Measurements from ENCODE around the gene BHLHA15.

The BHLHA15 gene

DNA sequence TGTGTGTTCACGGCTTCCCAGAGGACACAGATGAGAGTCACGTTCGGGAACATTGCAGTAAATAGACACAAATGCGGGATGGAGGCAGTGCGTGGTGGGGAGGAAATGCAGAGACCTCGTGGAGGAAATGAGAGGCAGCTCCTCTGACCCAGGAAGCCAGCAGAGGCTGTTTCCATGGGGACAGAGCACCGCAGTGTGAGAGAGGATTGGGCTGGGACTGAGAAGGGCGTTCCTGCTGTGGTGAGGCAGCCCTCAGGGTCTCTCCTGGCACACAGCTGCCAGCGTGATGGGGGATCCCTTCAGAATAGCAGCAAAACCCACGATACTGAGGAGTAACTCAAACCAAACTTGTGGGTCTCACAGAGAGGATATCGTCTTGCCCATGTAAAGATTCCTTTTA is 21.7 kb upstream of the BHLHA15 start:
- no peak for DNase-seq

DNA sequence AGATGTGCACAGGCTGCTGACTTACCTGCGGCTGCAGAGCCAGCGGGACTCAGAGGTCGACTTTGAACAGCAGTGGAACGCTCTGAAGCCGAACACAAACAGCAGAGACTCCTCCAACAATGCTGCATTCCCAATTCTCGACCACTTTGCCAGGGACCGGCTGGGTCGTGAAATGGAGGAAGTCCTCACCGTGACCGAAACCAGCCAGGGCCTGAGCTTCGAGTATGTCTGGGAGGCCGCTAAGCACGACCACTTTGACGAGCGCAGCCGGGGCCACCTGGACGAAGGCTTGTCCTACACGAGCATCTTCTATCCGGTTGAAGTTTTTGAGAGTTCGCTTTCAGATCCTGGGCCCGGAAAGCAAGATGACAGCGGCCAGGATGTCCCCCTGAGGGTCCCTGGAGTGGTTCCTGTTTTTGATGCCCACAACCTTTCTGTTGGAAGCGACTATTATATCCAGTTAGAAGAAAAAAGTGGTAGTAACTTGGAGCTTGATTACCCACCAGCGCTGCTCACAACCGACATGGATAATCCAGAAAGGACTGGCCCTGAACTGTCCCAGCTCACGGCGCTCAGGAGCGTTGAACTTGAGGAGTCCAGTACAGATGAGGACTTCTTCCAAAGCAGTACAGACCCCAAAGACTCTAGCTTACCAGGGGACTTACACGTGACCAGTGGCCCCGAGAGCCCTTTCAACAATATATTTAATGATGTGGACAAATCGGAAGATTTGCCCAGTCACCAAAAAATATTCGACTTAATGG is 19.4 kb upstream of the BHLHA15 start:
- DNase-seq = no peak

DNA sequence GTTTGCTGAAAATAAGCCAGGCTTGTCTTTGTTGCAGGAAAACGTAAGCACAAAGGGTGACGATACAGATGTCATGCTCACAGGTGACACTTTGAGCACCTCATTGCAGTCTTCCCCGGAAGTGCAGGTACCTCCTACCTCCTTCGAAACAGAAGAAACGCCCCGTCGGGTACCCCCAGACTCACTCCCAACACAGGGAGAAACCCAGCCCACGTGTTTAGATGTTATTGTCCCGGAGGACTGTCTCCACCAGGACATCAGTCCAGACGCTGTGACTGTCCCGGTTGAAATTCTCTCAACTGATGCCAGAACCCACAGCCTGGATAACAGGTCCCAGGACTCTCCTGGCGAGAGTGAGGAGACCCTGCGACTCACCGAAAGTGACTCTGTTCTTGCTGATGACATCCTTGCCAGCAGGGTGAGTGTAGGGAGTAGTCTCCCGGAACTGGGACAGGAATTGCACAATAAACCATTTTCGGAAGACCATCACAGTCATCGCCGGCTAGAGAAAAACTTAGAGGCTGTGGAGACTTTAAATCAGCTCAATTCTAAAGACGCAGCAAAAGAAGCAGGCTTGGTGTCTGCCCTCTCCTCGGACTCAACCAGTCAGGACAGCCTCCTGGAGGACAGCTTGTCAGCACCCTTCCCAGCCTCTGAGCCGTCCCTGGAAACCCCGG is 18.3 kb upstream of the BHLHA15 start:
- no peak for DNase-seq

DNA sequence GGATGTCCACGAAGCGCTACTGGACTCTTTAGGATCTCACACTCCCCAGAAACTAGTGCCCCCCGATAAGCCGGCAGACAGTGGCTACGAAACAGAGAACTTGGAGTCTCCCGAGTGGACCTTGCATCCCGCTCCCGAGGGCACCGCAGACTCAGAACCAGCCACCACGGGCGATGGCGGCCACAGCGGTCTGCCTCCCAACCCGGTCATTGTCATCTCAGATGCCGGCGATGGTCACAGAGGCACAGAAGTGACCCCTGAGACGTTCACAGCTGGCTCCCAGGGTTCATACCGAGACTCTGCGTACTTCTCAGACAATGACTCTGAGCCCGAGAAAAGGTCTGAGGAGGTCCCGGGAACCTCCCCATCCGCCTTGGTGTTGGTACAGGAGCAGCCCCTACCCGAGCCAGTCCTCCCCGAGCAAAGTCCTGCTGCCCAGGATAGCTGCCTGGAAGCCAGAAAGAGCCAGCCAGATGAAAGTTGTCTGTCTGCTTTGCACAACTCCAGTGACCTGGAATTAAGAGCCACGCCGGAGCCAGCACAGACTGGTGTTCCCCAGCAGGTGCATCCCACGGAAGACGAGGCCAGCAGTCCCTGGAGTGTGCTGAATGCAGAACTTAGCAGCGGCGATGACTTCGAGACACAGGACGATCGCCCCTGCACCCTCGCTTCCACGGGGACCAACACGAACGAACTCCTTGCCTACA is 17.6 kb upstream of the BHLHA15 start:
- no peak for DNase-seq

DNA sequence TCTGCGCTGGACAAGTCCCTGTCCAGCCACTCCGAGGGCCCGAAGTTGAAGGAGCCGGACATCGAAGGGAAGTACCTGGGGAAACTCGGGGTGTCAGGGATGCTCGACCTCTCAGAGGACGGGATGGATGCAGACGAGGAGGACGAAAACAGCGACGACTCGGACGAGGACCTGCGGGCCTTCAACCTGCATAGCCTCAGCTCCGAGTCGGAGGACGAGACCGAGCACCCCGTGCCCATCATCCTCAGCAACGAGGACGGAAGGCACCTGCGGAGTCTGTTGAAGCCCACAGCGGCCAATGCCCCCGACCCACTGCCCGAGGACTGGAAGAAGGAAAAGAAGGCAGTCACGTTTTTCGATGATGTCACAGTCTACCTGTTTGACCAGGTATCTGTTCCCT is 17.1 kb upstream of the BHLHA15 start:
- DNase-seq = no peak

DNA sequence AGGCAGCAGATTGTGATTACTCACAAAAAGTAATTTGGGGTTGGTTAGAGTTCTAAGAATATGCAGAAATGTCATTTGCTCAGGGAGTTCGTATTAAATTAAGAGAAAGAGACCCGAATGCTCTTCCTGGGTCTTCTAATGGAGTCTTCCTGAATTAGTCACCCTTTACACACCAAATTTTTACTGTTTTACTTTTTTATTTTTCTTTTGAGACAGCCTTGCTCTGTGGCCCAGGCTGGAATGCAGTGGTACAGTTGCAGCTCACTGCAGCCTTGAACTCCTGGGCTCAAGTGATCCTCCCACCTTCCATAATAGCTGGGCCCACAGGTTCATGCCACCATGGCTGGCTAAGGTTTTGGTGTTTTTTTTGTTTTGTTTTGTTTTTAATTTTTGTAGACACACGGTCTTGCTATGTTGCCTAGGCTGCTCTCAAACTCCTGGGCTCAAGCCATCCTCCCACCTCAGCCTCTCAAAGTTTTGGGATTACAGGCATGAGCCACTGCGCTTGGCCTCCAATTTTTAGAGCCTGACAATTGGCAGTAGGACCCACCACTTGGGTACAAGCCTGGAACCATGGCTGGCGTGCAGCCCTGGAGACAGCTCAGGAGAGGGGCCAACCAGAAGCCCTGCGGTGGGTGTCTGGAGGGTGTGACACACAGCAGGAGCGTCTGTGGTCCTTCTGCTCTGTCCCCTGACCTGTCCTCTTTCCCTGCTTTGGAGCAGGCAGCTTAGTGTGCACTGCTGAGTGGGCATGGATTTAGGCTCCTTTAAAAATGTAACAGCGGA is 16.4 kb upstream of the BHLHA15 start:
- DNase-seq = peak; percentile 32

DNA sequence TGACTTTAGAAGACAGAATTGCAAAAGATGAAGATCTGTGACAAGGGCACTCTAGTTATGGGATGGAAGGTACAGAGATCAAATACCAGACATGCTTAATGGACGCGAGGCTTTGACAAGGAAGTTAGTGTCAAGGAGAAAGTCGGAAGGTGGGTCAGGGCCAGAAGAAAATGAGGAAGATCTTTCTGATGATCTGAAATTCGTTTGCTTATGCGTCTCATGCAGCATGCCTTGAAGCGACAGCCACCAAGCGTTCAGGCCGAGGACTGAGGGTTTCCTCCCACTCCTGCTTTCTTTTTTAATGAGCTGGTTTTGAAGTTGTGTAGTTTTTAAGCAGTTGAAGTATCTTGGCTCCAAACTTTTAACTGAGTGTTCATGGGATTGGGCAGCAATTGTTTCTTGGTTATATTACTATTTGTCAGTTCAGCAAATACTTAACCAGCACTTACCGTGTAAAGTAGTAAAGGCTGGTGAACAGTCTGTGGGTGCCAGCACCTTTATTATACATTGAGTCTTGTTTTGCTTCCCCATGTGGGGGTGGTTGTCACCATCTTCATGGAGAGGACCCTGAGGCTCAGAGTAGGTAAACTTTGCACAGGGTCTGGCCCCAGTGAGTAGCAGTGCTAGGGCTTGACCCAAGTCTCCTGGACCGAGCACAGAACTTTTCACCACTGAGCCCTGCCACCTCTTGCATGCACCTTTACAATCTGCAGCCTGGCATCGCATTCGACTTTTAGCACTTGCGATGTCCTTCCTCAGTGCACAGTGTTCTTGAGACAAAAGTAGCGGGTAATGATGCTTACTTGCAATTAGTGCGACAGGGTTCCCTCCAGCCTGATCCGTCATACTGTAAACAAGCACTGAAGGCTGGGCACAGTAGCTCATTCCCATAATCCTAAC is 14.3 kb upstream of the BHLHA15 start:
- DNase-seq = no peak

DNA sequence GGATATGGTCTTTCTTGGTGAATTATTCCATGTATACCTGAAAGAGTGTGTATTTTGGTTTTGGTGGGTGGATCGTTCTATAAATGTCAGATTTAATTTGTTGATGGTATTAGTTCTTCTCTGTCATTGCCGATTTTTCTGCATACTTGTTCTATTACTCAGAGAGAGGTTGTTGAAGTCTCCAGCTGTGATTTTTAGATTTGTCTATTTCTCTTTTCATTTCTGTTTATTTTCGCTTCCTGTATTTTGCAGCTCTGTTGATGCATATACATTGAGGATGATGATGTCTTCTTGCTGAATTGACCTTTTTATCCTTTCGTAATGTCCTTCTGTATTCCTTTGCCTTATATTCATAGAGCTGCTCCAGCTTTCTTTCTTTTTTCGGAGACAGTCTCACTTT is 12.1 kb upstream of the BHLHA15 start:
- DNase-seq = peak; percentile 13

DNA sequence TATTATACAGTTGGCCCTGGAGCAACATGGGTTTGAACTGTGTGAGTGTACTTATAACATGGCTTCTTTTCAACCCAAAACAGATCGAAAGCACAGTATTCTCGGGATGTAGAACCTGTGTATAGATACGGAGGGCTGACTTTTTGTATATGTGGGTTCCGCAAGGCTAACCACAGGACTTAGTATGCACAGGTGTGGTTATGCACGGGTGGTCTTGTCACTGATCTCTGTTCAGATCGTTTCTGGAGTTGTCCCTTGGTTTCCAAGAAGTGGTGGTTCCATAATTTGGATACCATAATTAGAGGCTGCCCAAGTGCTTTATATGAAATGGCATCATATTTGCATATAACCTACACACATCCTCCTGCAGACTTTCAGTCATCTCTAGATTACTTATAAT is 10.9 kb upstream of the BHLHA15 start:
- no peak for DNase-seq

DNA sequence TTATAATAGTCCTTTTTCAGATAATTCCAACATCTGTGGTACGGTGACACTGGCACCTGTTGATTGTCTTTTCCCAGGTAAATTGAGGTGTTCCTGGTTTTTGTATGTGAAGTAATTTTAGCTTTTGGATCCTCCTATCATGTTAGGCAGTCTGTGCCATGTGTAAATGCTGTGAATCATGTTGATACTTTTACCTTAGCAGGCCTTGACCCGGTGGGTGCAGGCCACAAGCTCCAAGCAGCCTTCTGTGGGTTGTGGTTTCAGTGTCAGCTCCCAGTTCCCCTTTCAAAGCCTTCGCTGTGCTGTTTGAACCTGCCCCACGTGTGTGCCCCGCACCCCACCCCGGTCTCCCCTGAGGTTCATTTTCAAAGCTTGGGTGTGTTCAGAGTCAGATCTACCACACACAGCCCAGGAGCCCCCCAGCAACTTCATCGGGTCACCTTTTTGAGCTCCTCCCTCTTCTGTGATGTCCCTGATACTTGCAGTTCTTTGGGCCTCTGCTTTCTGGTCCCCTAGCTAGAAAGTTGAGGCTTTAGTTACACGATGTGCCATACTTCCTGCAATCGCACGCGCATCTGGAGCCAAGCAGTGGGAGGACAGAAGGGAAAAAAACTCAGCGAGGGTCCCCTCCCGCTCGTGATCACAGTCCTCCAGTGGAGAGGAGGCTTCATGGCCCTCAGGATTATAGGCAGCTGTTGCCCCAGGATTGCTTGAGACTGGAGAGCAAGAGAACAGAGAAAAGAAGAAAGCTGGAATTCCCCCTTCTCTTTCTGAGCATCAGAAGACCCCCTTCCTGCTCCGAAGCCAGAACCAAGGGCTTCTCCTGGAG is 8.7 kb upstream of the BHLHA15 start:
- DNase-seq = no peak

DNA sequence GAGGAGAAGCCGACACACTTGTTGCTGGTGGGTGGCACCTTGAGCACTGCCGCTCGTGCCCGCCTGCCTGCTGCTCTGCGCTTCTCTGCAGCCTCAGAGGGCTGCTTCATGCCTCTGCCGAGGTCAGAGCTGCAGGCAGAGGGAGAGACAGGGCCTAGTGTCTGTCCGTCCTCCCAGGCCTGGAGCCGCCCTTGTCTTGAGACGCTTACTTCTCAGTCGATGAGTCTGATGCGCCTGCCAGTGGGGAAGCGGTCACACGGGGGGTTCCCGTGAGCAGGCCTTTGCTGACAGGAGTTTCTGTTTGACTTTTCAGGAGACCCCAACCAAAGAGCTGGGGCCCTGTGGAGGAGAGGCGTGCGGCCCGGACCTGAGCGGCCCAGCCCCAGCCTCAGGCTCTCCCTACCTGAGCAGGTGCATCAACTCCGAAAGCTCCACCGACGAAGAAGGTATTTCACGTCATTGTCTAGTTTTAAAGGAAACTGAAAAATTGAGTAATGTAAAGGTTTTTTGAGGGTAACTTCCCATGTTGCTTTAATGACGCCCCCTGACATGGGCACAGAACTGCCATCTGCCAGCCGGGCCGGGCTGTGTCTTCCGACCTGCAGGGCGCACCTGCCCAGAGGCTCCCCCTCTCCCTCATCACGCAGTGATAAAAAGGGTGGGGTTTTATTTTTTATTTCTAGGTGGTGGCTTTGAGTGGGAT is 7.8 kb upstream of the BHLHA15 start:
- DNase-seq = no peak

DNA sequence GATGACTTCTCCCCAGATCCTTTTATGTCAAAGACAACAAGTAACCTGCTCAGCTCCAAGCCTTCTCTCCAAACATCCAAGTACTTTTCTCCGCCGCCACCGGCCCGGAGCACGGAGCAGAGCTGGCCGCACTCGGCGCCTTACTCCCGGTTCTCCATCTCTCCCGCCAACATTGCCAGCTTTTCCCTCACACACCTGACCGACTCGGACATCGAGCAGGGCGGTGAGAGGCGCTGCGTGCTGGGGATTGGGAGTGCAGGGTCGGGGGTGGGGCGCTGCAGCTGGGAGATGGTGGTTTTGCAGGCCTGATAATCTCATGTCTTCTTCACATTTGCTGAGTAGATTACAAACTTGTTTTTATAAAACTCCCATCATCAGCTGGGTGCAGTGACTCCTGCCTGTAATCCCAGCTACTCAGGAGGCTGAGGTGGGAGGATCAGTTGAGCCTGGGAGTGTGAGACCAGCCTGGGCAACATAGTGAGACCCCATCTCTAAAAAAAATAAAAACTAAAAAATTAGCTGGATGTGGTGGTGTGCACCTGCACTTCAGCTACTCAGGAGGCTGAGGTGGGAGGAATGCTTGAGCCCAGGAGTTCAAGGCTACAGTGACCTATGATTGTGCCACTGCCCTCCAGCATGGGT is 7.2 kb upstream of the BHLHA15 start:
- no peak for DNase-seq

DNA sequence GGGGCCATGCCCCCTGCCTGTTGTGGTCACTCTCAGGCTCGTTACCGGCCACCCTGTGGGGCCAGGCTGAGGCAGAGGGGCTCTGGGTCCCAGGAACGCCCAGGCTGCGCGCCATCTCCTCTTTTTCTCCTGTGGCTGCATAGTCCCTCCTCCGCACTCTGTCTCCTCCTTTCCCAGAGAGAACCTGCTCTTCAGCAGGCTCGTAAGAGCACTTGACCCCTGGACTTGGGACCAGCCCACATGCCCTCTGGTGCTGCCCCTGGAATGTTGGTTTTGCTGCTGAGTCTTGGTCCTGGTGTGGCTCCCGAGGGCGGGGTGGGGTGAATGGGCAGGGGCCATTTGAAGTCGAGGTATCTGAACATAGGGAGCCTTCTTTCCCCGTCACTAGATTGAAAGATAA is 6.6 kb upstream of the BHLHA15 start:
- DNase-seq = no peak

DNA sequence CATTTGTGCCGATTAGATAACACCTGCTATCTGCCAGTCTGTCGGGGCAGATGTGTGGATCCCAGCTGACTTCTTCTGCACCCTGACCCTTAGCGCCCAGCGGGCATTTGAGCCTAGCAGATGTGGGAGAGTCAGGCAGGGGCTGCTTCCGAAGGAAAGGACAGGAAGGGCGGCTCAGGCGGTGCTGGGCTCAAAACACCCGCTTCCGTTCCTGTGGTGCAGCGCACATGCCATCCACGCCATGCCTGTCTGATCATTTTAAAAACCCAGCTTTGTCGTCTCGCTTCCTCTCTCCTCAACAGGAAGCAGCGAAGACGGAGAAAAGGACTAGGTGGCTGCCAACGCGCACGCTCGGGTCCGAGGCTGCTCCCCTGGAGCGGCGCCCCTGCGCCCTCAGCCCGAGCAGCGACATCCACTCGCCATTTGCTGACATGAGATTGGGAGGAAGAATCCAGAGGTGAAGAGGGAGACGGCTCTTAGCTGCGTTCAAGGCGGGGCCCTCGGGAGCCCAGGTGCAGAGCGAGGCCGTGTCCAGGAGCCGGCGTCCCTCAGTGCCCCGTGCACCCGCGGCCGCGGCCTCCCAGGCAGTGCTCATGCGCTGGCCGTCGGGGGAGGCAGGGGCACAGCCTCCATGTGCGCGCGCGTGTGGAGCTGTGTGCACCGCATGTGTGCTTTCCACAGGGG is 5.9 kb upstream of the BHLHA15 start:
- no peak for DNase-seq

DNA sequence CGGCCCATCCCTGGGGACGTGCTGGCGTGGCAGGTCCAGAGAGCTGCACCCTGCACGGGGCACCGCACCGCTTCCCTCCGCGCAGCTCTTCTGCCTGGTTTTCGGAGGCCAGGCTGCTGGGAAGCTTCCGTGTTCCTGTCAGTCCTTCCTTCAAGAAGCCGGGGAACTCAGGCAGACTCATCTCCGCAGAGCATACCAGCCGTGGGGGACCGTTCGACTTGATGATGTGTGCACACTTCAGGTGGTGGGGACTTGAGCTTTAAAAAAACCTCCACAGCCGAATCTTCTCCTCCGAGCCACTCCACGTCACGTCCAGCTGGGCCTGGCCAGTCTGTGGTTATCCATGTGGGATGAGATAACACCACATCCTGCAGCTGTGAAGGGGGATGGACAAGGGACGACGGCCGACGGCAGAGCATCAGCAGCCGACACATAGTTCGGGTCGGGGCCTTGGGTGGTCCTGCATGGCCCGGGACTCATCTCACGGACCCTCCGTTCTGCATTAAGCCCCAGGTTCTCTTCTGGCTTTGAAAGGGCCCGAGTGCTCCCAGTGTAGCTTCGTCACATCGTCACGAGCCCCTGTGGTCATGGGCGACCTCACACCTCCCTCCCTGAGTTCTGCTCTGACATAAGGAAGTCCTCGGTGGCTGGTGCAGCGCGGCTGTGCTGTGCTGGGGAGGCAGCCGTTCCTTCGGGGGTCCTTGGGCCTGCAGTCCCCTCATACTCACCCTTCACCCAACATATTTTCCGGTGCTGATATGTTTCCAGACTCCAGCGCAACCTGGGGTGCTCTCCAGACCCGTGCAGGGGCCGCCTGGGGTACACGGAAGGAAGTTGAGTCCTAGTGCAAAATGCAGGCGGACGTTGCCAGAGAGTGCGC is 4.5 kb upstream of the BHLHA15 start:
- DNase-seq = no peak

DNA sequence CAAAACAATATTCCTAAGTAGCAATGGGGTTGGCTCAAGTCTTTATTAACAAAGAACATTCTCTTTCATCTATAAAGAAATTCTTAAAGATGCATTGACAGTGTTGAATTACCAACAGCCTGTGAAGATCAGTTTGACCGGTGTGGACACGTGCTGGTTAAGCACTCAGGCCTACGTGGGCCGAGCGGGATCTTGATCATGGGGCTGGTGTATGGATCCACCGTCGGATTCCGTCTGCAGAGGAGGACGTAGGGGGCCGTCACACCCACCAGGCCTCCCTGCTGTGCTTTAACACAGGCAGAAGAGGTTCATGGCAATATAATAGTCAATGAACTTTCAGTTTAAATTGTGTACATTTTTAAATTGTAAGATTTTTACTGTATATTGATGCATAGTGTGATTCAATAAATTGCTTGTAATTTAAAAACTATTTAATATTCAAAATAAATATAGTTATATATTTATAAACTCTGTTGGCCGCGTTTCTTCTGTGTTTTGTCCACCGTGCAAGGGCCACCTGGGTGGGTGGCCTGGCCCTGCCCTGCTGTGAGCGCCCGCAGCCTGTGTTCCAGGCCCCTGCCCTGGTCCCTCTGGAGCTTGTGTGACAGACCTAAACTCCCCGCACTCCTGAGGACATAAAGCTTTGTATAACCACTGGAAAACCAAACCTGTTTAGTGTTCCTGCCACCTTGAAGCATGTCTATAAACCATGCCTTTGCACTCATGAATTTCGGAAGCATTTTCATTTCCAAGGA is 1.9 kb upstream of the BHLHA15 start:
- no peak for DNase-seq

DNA sequence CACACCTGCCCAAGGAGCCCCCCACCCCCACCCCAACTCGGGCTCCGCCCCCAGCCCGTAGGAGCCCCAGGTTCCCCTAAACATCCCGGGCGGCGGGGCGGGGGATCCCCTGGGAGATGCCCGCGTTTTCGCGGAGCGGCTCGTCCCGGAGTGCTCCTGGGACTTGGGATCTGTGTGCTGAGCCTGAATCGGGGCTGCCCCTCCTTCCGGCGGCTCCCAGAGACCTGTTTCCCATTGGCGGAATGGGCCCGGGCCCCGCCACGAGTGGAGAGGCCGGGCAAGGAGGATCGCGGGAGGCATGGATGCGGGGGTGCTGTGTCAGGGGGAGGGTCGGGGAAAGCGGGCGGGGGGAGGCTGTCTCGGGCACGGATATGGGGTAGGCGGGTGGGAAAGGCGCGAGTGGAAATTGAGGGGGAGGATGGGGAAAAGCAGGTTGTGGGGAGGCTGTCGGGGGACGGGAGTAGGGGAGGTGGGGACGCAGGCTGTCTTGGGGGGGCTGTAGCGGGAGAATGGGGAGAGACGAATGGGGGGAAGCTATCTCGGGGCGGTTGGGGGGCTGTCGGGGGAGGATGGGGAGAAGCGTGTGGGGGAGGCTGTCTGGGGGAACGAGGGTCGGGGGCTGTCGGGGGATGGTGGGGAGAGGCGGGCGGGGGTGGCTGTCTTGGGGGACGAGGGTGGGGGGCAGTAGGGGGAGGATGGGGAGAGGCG is 572 bp upstream of the BHLHA15 start:
- peak; percentile 36 for DNase-seq

Data from EL (cell line).